Endodermal cell (in vitro differentiated cells): ENCODE measurements around the gene HSBP1L1. TPM values are rescaled to one million over a fixed set of nuclear protein-coding genes. Genes with fewer than 3 reads are reported as not detected.

ENCODE experiments used
- DNase-seq: peaks from one replicate; pipeline ENCODE4 v3.0.0-alpha.2; 2017
- H3K27ac ChIP-seq: 2 replicates; pipeline ENCODE4 v1.5.1; 2013; ENCODE audit warnings: mild to moderate bottlenecking, low read depth, low read length, moderate library complexity
- H3K27me3 ChIP-seq: 2 replicates; pipeline ENCODE4 v1.6.1; 2013; ENCODE audit warnings: mild to moderate bottlenecking, low read length, moderate library complexity; ENCODE audit not compliant: insufficient read depth, control insufficient read depth, poor library complexity, severe bottlenecking
- H3K36me3 ChIP-seq: 2 replicates; pipeline ENCODE4 v1.7.0; 2013; ENCODE audit warnings: mild to moderate bottlenecking, low read length, moderate library complexity; ENCODE audit not compliant: control insufficient read depth, insufficient read depth
- H3K4me1 ChIP-seq: one replicate; pipeline ENCODE4 v1.7.0; 2013; ENCODE audit warnings: low read length; ENCODE audit not compliant: control insufficient read depth, insufficient read depth
- H3K4me3 ChIP-seq: 2 replicates; pipeline ENCODE4 v1.5.1; 2013; ENCODE audit warnings: mild to moderate bottlenecking, low read length, moderate library complexity
- H3K9ac ChIP-seq: 2 replicates; pipeline ENCODE4 v1.6.1; 2013; ENCODE audit warnings: mild to moderate bottlenecking, low read length, moderate library complexity; ENCODE audit not compliant: poor library complexity, severe bottlenecking; ENCODE audit errors: extremely low read depth
- H3K9me3 ChIP-seq: 2 replicates; pipeline ENCODE4 v1.6.1; 2013; ENCODE audit warnings: mild to moderate bottlenecking, low read length, moderate library complexity; ENCODE audit not compliant: control insufficient read depth
- H3K27ac Mint-ChIP-seq: 2 replicates; pipeline ENCODE4 v1.8.0; 2020; ENCODE audit warnings: mixed read lengths
- H3K27me3 Mint-ChIP-seq: 2 replicates; pipeline ENCODE4 v1.8.0; 2021; ENCODE audit warnings: mild to moderate bottlenecking, mixed read lengths; ENCODE audit not compliant: insufficient read depth
- H3K36me3 Mint-ChIP-seq: 2 replicates; pipeline ENCODE4 v1.8.0; 2020; ENCODE audit warnings: low read depth, mixed read lengths
- H3K4me1 Mint-ChIP-seq: 2 replicates; pipeline ENCODE4 v1.8.0; 2020; ENCODE audit warnings: mixed read lengths
- H3K4me3 Mint-ChIP-seq: 2 replicates; pipeline ENCODE4 v1.8.0; 2020; ENCODE audit warnings: mild to moderate bottlenecking, moderate library complexity, mixed read lengths
- H3K9me3 Mint-ChIP-seq: 2 replicates; pipeline ENCODE4 v1.8.0; 2020; ENCODE audit warnings: mild to moderate bottlenecking, mixed read lengths
- CTCF ChIP-seq: fragments of 200-600 bp; sonication (generic); conservative IDR thresholded peaks from 2 replicates; pipeline ENCODE4 v1.5.0; 2021; ENCODE audit warnings: antibody characterized with exemption, mild to moderate bottlenecking
- WGBS, 2 experiments: methylation state at CpG; one replicate each; pipeline versions ENCODE4 v1.1.5 to v1.1.7; 2013; ENCODE audit warnings: missing lambda C conversion rate in 2 of 2, mixed read lengths in 1 of 2; ENCODE audit not compliant: insufficient coverage in 1 of 2, insufficient read length in 1 of 2; 5-methylcytosine and 5-hydroxymethylcytosine counted together
- total RNA-seq, 2 donors: library from RNA; stranded (reverse); fragmentation: NEBNext Ultra II Directional in 1 of 2; extraction: Animal tissue kit (Norgen Biotek cat#: 25700) in 1 of 2; gene quantifications; 2 replicates in 1 of 2; 3 replicates in 1 of 2; pipeline ENCODE4 v1.2.1, GENCODE V29; 2021

Gene HSBP1L1
- total RNA-seq, 2 donors from 2014 or later, result 2.6 to 2.7 TPM

GRCh38 chr18:79952996-79953559, 11.4 kb upstream of the HSBP1L1 start:
- Mint-ChIP-seq H3K27me3 (peaks cover 78% of the 10 kb centered on the region), H3K4me3 (peak overlapping the region; percentile 33), H3K27ac (no peak overlapping the region), H3K9me3 (no peaks in the 10 kb centered on the region), H3K36me3 (peaks cover 16% of the 10 kb centered on the region), H3K4me1 (peaks cover 3% of the 10 kb centered on the region)
- Histone ChIP-seq H3K27me3 (peaks cover 15% of the 10 kb centered on the region), H3K4me3 (no peak overlapping the region), H3K27ac (no peak overlapping the region), H3K36me3 (peaks cover 10% of the 10 kb centered on the region), H3K9ac (no peak overlapping the region), H3K4me1 (no peaks in the 10 kb centered on the region), H3K9me3 (no peaks in the 10 kb centered on the region)
- no peak for TF ChIP-seq CTCF
- DNase-seq, result peak; percentile 82
- 41 to 54% methylated on average over 16 to 24 of the region's 24 CpGs for WGBS, 2 experiments

GRCh38 chr18:79953971-79954651, 10.3 kb upstream of the HSBP1L1 start:
- peaks cover 6% of the 10 kb centered on the region for H3K36me3 Mint-ChIP-seq
- Histone ChIP-seq H3K4me3 (no peak overlapping the region), H3K36me3 (peaks cover 2% of the 10 kb centered on the region), H3K9ac (no peak overlapping the region), H3K9me3 (no peaks in the 10 kb centered on the region), H3K27ac (no peak overlapping the region), H3K27me3 (peaks cover 15% of the 10 kb centered on the region), H3K4me1 (no peaks in the 10 kb centered on the region)
- peaks cover 3% of the 10 kb centered on the region for H3K4me1 Mint-ChIP-seq
- peaks cover 81% of the 10 kb centered on the region for H3K27me3 Mint-ChIP-seq
- no peak for TF ChIP-seq CTCF
- H3K9me3 Mint-ChIP-seq, result no peaks in the 10 kb centered on the region
- no peak overlapping the region for H3K27ac Mint-ChIP-seq
- WGBS, 2 experiments, result 90 to 91% methylated on average over 9 to 10 of the region's 10 CpGs
- H3K4me3 Mint-ChIP-seq, result no peak overlapping the region
- DNase-seq, result peak; percentile 57

GRCh38 chr18:79954791-79955190, 9.7 kb upstream of the HSBP1L1 start:
- Histone ChIP-seq H3K4me3 (no peak overlapping the region), H3K27ac (no peak overlapping the region), H3K27me3 (peaks cover 15% of the 10 kb centered on the region), H3K9ac (no peak overlapping the region), H3K36me3 (no peaks in the 10 kb centered on the region), H3K4me1 (peaks cover 6% of the 10 kb centered on the region), H3K9me3 (no peaks in the 10 kb centered on the region)
- TF ChIP-seq CTCF, result no peak
- peaks cover under 1% of the 10 kb centered on the region for H3K36me3 Mint-ChIP-seq
- H3K4me3 Mint-ChIP-seq, result no peak overlapping the region
- H3K27me3 Mint-ChIP-seq, result peaks cover 81% of the 10 kb centered on the region
- H3K4me1 Mint-ChIP-seq, result peaks cover 6% of the 10 kb centered on the region
- peak; percentile 43 for DNase-seq
- H3K9me3 Mint-ChIP-seq, result no peaks in the 10 kb centered on the region
- 90 to 95% methylated on average over 5 of the region's 5 CpGs for WGBS, 2 experiments
- no peak overlapping the region for H3K27ac Mint-ChIP-seq
